ENCODE results near the gene SRSF1.

The SRSF1 gene

DNA sequence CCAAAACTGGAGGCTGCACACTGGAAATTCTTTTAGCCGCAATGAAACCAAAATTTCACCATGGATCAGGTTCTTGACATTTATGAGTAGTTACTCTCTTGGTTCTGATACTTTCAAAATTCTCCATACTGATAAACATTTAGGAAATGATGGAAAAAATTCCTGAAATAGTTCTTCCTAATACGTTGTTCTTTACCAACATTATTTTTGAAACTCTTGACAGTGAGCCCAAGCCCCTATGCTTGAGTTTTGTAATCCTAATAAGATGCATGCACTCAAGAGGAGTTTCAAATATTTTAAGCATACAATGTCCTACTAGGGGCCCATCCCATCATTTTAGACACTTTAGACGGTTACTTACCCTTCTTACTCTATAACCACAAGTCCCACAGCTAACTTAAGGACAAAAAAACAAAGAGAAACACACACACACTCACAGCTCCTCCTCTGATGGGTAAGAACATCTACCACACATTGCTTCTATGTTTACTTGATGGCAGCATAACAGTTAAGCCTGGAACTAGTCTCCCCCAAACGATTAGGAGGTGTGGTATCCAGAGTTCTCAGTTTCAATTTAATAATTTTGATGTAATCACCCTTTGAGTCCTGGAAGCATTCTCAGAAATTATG is 22.7 kb downstream of the SRSF1 start:
- in situ Hi-C loops (cut with HindIII; ENCODE audit: low sequenced_read_pairs) = no loop called here
- no peak for DNase-seq (ENCODE audit: low read depth, low spot score)
- no peak overlapping the region for H3K4me3 ChIP-seq (ENCODE audit: low read depth, low read length)
- TF ChIP-seq, protein P1, sequence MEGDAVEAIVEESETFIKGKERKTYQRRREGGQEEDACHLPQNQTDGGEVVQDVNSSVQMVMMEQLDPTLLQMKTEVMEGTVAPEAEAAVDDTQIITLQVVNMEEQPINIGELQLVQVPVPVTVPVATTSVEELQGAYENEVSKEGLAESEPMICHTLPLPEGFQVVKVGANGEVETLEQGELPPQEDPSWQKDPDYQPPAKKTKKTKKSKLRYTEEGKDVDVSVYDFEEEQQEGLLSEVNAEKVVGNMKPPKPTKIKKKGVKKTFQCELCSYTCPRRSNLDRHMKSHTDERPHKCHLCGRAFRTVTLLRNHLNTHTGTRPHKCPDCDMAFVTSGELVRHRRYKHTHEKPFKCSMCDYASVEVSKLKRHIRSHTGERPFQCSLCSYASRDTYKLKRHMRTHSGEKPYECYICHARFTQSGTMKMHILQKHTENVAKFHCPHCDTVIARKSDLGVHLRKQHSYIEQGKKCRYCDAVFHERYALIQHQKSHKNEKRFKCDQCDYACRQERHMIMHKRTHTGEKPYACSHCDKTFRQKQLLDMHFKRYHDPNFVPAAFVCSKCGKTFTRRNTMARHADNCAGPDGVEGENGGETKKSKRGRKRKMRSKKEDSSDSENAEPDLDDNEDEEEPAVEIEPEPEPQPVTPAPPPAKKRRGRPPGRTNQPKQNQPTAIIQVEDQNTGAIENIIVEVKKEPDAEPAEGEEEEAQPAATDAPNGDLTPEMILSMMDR (IDR thresholded peaks at IDR 0.05; ENCODE audit: low read depth, low read length) = no peak

DNA sequence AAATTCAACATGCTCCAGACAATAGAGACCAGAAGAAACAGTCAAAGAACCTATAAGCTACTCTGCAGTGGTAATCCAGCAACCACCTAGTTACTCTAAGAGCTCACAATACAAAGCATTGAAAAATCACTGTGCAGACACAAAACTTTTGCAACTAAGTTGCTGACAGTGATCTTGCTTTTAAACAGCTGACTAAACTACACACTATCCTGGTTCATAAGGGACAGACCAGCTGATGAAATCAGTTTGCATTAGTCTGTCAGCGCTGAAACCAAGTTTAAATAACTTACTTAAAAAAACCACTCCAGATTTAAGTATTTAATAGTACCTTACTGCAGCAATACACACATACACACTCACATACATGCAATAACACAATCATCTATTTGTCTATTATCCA is 23.6 kb downstream of the SRSF1 start:
- TF ChIP-seq, protein P1 (IDR thresholded peaks at IDR 0.05; ENCODE audit: low read depth, low read length) = no peak

DNA sequence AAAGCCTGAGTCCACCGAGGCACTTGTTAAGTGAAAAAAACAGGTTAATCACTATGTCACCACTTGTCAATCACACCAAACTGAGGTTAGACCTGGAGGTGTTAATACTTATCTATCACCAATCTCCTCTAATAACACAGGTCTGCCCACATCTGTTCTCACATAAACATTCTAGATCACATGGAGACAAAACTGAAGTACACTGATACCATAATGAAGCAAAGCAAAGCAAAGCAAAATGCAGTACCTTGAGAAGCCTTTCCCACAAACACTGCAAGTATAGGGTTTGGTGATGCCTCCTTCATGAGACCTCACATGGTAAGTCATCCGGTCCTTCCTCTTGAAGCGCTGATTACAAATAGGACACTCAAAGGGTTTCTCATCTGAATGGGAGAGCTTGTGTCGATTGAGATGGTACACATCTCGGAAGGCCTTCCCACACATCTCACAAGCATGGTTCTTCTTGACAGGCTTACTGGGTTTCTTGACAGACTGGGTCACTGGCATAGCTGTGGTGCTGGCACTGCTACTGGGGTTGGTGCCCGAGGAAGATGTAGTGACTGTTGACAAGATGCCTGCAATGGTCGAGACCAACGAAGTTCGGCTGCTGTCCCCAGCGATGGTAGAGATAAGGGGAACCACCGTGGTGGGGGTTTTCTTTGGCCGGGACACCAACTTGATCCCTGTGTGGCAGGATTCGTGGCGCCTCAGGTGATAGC is 24.4 kb downstream of the SRSF1 start:
- no peak for DNase-seq (ENCODE audit: low read depth, low spot score)
- in situ Hi-C loops (cut with HindIII; ENCODE audit: low sequenced_read_pairs) = no loop called here
- no peak overlapping the region for H3K4me3 ChIP-seq (ENCODE audit: low read depth, low read length)
- TF ChIP-seq, protein P1 (IDR thresholded peaks at IDR 0.05; ENCODE audit: low read depth, low read length) = no peak

More for the DNA sequence above, 23.6 kb downstream of the SRSF1 start:
- in situ Hi-C loops (cut with HindIII; ENCODE audit: low sequenced_read_pairs) = no loop called here
- DNase-seq (ENCODE audit: low read depth, low spot score) = no peak
- no peak overlapping the region for H3K4me3 ChIP-seq (ENCODE audit: low read depth, low read length)

- no peak for DNase-seq (ENCODE audit: low read depth, low spot score)
- in situ Hi-C loops (cut with HindIII; ENCODE audit: low sequenced_read_pairs) = no loop called here
- TF ChIP-seq, protein P1 (IDR thresholded peaks at IDR 0.05; ENCODE audit: low read depth, low read length) = no peak
- H3K4me3 ChIP-seq (ENCODE audit: low read depth, low read length) = no peak overlapping the region
Measured at GRCh38 chr17:57980522-57980921, 26.5 kb downstream of the SRSF1 start.

DNA sequence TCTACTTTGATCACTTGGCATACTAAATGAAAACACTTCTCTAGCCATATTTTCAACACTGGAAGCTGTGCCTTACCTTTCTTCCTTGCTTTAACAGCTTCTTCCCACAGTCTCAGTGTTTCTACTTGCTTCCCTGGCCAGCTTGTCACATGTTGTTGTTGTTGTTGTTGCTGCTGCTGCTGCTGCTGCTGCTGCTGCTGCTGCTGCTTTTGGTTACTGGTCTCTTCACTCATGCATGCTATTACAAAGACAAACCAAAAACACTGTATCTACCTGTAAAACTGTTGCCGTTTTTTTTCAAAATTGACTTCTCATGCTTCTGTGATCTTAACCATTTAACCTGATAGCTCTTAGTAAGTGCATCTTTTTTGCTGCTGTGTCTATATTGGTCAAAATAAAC is 28.0 kb downstream of the SRSF1 start:
- in situ Hi-C loops (cut with HindIII; ENCODE audit: low sequenced_read_pairs) = no loop called here
- H3K4me3 ChIP-seq (ENCODE audit: low read depth, low read length) = no peak overlapping the region
- no peak for DNase-seq (ENCODE audit: low read depth, low spot score)
- TF ChIP-seq, protein P1 (IDR thresholded peaks at IDR 0.05; ENCODE audit: low read depth, low read length) = no peak

DNA sequence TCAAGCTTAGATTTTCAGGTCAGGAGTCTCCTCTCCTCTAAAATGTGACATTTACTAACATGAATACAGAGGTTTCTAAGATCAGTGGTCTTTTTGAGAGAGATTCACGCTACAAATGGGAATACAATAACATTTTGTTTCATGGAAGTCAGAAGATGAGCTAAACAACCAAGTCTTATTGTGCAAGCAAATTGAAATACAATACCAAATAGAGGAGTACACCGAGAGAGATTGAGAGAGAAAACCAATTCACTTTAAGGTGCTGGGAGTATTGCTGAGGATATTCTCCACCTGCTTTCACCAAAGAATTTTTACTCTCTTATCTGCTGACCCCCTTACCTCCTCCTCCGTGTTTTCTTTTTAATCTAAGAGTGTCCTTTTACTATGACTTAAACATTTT is 30.5 kb downstream of the SRSF1 start:
- no peak overlapping the region for H3K4me3 ChIP-seq (ENCODE audit: low read depth, low read length)
- in situ Hi-C loops (cut with HindIII; ENCODE audit: low sequenced_read_pairs) = no loop called here
- TF ChIP-seq, protein P1 (IDR thresholded peaks at IDR 0.05; ENCODE audit: low read depth, low read length) = no peak
- DNase-seq (ENCODE audit: low read depth, low spot score) = no peak
